ENCODE data around the gene ZSWIM8.

ZSWIM8 gene

DNA sequence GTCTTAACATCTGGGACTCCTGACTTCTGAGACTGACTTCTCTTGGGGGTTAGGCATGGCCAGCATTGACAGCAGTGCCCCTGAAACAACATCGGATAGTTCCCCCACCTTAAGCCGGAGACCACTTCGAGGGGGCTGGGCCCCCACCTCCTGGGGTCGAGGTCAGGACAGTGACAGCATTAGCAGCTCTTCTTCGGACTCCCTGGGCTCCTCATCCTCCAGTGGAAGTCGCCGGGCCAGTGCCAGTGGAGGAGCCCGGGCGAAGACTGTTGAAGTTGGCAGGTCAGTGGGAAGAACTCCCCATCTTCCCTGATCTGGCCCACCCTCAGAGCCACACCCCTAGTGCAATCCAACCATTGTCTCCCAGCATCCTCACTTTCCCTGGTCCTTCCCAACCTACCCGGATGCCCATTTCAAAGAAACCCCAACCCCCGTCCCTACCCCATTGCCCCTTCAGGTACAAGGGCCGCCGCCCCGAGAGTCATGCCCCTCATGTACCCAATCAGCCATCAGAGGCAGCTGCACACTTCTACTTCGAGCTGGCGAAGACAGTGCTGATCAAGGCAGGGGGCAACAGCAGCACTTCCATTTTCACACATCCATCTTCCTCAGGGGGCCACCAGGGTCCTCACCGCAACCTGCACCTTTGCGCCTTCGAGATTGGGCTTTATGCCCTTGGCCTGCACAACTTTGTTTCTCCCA is 12.1 kb downstream of the ZSWIM8 start:
- no peak for DNase-seq

DNA sequence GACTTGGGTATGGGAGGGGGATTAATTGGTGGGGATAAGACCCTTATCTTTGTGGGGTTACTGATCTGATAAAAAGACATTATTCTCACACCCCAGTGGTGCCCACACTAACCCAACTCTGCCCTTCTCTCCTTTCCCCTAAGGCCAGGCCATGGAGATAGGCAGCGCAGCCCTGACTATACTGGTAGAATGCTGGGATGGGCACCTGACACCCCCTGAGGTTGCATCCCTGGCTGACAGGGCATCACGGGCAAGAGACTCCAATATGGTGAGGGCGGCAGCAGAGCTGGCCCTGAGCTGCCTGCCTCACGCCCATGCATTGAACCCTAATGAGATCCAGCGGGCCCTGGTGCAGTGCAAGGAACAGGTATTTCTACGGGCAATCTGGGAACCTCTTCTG is 12.7 kb downstream of the ZSWIM8 start:
- DNase-seq: no peak

DNA sequence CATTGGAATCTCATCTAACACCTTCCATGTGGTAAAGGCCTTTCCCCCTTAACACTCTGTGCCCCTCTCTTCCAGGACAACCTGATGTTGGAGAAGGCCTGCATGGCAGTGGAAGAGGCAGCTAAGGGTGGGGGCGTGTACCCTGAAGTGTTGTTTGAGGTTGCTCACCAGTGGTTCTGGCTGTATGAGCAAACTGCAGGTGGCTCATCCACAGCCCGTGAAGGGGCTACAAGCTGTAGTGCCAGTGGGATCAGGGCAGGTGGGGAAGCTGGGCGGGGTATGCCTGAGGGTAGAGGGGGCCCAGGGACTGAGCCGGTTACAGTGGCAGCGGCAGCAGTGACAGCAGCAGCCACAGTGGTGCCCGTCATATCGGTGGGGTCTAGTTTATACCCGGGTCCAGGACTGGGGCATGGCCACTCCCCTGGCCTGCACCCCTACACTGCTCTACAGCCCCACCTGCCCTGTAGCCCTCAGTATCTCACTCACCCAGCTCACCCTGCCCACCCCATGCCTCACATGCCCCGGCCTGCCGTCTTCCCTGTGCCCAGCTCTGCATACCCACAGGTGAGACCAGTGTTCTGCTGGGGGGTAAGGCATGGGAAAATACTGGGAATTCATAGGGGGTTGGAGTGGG is 13.6 kb downstream of the ZSWIM8 start:
- DNase-seq: no peak

DNA sequence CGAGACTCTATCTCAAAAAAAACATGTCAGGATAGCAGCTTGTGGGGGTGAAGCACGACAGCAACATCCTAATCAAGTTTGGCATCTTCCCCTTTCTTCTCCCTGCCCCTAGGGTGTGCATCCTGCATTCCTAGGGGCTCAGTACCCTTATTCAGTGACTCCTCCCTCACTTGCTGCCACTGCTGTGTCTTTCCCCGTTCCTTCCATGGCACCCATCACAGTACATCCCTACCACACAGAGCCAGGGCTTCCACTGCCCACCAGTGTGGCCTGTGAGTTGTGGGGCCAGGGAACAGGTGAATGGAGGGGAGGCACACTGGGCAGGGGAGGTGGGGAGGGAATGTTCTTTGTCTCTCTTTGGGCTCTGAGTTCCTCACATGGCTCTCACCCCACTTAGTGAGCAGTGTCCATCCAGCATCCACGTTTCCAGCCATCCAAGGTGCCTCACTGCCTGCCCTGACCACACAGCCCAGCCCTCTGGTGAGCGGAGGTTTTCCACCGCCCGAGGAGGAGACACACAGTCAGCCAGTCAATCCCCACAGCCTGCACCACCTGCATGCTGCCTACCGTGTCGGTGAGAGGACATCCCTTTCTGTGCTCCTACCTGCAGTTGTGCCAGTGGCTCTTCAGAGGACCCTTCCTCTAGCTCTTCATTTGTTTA is 14.6 kb downstream of the ZSWIM8 start:
- no peak for DNase-seq

DNA sequence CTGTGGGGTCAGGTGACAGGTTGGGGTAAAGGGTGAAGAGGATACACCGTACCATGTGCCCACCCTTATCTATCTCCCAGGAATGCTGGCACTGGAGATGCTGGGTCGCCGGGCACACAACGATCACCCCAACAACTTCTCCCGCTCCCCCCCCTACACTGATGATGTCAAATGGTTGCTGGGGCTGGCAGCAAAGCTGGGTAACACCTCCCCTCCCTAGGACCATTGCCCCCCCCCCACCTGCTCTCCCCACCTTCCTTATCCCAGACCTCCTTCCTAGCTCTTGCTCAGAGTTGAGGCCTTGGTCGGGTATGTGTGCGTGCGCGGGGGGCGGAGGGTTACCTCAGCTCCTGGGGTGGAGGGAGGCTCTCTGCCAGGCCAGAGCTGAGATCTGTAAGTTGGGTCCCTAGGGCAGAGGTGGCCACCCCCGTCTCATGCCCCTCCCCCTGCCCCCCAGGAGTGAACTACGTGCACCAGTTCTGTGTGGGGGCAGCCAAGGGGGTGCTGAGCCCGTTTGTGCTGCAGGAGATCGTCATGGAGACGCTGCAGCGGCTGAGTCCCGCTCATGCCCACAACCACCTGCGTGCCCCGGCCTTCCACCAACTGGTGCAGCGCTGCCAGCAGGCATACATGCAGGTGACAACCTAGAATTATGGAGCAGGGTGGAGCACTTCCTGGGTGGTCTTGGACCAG is 15.3 kb downstream of the ZSWIM8 start:
- DNase-seq: no peak

DNA sequence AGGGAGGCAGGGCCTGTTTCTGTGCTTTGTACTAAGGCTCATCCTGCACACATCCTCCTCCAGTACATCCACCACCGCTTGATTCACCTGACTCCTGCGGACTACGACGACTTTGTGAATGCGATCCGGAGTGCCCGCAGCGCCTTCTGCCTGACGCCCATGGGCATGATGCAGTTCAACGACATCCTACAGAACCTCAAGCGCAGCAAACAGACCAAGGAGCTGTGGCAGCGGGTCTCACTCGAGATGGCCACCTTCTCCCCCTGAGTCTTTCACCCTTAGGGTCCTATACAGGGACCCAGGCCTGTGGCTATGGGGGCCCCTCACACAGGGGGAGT is 15.8 kb downstream of the ZSWIM8 start:
- no peak for DNase-seq

DNA sequence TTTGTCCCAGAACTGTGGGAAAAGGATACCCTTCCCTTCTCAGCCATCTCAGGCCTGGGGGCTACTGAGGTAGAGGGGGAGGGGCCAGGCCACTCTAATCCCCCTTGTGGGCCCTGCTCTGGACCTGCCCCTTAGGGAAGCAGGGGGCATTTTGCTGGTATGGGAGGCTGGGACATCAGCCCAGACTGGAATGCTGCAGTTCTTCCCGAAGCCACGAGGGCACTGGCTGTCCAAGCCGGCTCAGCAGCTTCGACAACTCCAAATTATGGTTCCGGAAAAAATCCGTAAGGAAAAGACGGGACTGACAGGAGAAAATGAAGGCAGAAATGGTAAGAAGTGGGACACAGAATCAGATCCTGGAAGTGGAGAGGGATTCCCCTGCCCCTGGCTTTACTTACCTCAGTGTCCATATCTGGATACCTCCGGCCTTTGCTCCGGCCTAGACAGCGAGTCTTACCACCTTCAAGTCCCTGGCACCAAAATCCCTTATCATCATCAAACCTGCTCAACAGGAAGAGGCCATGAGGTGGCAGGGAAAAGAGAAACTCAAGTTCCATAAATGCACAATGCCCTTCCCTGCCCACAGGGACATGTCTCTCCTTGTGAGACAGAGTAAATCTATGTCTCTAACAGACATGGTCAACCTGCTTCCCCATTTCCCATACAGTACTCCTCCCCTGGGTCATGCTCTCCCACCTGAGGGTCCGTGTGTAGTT is 17.0 kb downstream of the ZSWIM8 start:
- DNase-seq: no peak

DNA sequence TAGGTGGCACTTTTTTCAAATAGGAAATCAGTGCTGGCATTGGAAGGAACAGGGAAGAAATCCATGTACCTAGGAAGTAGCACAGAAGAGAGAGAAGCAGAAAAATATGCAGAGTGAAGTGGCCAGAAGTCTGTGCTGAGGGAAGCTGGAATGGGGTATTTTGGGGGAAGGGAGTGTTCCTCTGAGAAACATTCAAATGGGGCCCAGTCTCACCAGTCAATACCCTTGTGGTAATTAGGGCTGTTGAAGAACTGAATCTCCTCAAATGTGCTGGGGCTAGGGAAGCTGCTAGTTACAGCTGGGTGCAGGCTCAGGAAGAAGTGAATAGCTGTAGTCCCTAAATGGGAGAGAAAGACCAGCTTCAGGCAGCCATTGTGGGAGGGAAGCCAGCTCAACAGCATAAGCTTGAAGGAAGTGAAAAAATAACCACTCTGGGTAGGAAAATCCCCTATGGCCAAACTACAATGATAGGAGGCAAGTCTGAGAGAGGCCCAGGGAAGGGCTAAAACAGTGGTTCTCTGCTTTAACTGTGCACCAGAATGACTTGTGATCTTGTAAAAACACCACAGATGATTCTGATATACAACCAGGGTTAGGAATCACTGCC is 18.4 kb downstream of the ZSWIM8 start:
- DNase-seq: no peak

DNA sequence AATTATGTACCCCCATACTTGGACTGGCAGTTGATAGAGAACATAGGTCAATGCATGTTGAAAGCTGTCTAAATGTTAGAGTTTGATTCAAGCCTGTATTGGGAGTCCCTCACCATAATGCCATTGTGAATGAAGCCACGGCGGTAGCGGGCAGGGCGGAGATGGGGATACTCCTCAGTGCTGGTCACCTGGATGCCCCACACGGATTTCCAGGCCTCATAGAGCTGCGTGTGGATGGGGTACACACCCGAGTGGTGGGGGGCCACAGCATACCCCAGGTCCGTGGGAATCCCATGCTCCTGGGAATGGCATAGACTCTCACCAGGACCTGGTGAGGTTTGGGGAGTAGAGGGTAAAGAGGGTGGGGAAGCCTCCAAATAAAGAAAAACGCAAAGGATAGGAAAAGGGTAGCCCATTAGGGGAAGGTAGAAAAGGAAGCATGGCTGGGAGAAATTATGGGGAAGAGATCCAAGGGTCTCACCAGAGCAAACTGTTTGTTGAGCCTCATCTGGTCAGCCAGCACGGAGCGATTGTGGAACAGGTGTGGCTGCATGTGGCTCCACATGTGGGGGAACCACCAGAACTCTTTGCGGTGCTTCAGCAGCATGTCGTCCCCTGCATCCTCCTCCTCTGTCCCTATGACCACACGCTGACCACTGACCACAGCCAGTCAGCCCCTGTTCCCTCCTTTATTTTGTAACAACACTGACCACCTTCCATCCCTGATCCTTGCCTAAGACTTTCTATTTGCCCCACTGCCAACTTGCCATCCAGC is 21.0 kb downstream of the ZSWIM8 start:
- DNase-seq: no peak

DNA sequence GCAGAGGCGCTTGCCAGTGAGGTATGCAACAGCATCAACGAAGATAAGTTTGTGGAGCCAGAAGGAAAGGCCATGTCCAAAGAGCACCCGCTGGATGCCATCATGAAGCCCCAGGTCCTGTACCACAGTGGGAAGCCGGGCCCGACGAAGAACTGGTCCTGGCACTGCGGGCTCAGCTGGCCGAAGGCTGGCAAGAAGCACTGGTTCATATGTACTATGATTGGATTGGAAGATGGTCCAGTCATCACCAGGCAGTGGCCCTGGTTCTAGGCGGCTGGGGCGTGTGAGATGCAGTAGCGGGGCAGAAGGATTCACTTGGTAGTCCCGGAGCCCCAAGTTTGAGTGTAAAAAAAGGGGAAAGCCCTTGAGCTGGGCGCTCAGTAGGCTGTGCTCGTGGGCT is 22.1 kb downstream of the ZSWIM8 start:
- no peak for DNase-seq

DNA sequence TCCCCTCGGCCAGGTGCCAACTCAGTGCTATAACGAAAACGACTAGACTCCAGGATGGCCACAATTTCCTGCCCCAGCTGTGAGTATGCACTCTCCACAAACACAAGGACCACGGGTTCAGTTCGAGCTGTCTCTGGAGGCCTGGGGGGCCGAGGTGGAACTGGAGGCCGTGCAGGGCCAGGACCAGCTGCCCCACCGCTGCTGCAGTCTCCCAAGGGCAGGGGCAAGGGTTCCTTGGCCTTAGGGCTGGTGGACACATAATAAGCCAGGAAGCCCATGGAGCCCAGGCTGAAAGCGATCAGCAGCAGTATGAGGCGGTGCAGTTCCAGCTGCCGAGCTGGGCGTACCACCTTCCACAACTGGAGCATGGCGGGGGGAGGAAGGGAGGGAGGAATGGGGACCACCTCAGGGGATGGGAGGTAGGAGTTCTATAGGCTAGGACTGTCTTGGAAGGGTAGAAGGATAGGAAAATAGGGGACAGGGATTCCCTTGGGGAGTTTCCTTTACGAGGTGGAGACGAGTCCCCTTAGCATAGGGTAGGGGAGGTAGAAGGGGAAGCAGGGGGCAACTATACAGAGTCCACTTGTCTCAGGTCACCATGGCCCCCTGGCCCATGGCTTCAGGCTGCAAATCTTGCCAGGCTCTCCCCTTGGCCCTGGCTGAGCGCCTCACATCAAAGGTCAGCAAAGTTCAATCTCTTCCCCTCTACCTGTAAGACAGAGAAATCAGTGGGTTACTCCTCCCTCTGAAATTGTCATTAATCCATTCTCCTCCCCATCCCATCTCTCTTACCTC is 22.8 kb downstream of the ZSWIM8 start:
- DNase-seq: no peak

DNA sequence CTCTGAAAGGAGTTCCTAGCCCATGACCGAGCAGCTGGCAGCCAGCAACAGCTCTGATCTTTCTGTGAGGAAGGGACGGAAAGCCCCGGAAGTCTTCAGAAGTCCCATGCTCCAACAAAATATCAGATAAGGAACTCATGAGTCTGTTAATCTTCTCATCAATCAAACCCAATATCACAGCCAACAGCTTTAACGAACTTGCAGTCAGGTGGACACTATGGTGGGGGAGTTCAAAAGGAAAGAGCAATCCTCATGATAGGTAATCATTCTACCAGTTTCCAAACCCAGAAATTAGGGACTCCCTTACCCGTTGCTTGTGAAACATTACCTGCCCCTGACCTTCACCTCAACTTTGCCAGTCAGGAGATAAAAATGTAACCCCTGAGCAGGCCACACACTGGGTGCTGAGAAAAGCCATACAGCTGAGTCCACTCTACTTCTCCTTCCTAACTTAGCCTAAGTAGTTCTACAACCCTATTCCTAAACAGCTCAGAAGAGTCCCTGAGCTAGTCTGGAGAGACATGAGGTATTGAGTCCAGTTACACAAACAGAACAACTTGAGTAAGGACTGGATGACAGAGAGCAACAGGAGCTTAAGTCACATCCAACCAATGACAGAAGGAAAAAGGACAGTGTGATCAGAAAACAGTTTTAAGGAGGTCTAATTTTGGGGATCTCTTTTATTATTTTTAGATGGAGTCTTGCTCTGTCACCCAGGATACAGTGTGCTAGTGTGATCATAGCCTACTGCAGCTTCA is 23.8 kb downstream of the ZSWIM8 start:
- DNase-seq: no peak

DNA sequence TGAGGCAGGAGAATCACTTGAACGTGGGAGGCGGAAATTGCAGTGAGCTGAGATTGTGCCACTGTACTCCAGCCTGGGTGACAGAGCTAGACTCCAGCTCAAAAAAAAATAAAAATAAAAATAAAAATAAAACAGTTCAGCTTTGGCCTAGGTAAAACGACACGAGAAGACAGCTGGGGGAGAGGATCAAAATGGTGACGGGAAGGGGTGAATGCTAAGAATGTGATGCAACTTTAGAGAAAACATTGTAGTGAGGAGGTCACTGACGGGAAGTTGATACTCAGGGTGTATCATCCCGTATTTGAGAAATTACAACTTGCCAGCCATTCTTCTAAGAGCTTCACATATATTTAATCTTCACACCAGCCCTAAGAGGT is 24.9 kb downstream of the ZSWIM8 start:
- DNase-seq: no peak

DNA sequence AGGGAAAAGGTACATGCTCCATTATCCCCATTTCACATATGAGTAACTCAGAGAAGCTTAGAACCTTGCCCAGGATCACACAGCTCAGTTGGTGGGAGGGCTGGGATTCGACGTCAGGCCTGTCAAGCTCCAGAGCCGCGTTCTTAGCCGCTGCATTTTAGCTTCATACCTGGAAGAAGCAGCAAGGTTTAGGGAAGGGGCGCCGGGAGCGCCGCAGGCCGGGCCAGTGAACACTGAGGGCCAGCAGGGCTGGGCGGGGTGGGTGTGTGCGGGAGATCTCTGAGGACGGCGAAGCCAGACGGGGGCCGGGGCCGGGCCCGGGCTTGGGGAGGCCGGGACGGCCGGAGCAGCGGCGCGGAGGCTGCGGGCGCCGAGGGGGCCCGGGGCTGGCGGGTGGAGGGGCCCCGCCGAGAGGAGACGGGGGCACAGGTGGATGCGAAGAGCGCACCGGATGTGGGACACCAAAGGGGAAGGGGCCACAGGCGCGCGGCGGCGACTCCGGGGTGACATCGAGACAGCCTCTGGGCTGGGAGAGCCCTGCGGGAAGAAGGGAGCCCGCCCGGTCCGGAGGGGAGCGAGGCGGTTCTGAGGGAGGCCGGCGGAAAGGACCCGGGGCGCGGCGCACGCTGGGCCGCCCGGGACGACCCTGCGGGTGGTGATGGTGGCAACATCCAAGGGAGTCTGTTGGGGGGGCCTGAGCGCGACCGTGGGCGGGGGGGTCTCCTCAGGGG is 25.5 kb downstream of the ZSWIM8 start:
- peak; percentile 21 for DNase-seq

DNA sequence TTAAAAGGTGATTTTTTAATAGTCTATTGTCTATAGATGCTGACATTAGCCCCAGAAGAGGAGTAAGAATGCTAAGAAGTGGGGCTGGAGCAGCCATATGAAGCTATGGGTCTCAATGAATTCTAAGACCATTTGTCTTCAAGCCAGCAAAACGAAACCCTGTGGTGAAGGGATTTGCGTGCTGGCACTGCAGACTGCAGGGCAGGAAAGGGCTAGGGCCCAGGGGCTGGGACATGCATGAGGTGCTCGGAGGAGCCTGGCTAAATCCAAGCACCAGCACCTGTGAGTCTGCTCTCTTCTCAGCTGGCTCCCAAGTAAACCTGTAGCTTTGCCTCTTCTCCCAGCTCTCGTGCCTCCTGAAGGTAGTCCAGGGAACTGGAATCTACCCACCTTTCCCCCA is 27.3 kb downstream of the ZSWIM8 start:
- no peak for DNase-seq

DNA sequence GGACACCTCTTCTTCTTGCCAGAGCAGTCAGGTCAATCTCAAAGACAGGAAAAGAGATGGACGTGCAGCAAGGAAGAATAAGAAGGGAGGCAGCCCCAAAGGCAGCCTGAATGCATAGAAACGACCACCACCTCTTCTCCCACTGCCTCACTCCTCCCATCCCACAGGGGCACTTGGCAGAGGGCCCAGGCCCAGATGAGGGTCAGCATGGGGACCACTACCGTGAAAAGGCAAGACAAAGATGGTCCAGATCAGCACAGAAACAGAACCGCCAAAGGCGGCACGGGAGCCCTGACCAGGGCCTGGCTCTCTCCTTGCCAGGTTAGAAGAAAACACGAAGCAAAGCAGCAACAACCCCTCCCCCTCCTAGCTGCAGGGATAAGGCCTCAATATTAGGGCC is 27.9 kb downstream of the ZSWIM8 start:
- no peak for DNase-seq

DNA sequence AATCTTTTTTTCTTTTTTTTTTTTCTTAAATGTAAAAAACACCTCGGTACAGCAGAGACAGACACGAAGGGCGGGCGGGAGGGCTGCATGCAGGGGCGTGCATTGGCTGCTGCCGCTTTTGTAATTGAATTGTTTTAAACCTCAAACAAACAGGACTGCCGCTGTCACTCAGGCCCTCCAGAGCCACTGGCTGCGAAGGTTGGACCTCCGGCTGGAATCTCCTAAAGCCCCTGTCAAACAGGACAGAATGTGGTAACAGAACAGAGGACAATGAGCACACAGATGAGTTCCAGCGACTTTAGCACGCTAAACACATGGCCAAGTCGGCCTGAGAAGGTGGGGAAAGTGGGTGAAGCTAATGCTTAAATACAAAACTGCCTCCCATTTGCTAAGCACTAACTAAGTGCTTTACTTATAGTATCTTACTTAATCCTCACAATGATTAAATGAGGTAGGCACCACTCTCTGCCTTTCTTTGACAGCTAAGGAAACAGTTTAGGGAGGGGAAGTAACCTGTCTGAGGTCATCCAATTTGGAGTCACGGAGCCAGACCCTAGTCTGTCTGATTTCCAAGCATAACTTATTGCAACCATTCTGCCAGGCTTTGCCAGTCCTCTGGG is 29.0 kb downstream of the ZSWIM8 start:
- no peak for DNase-seq

DNA sequence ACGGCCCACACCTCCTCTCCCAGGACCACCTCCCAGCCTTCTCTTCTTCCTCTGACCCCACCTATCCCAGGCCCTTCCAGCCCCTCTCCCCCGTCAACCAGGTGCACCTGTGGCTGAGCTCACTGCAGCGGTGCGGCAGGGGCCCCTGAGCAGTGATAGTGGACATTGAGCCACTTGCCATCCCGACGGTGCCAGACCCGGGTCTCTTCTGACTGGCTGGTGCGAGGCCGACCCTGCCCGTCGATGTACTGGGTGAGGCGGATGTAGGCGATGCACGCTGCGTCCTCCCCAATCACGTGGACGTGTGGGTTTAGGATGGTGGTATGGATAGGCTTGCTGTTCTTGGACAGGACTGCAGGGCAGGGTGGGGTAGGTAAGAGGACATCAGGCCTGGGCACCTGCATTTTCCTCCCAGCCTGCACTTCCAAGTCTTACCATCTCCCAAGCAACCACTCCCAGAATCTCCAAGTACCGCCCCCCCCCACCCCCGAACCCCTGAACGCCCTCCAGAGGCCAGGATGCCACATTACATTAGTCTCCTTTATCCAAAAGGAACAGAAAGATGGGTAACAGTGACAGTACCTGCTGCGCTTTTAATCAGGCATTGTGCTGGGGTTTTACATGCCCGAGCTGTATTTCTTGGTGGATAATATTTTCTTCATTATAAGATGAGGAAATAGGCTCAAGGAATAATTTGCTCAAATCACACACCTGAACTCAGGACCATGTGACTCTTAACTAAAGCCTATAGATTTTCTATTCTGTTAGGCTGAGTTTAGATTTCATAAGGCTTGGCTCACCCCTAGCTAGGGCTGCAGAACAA is 29.7 kb downstream of the ZSWIM8 start:
- peak; percentile 26 for DNase-seq

DNA sequence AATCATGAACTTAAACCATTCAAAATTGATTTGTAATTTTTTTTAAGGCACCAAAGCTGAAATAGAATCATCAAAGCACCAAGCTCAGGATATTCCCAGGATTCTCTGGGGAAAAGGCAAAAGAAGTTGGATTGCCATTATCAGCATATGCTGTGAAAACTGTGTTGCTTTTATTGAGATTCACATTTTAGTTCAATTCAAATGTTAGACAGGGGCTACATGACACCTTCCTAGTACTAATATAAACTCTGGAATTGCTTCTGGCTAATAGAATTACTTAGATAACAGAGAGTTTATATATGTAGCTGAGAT is 30.3 kb downstream of the ZSWIM8 start:
- no peak for DNase-seq

Measured in EL (cell line).